GM19193 (cell line): ENCODE results near the gene ARIH2.

Experiments
- POLR2A ChIP-seq: IDR thresholded peaks from 4 replicates; pipeline ENCODE4 v1.6.1; 2011; ENCODE audit not compliant: insufficient read depth, insufficient read length; ENCODE audit errors: extremely low read depth

ARIH2 gene

DNA sequence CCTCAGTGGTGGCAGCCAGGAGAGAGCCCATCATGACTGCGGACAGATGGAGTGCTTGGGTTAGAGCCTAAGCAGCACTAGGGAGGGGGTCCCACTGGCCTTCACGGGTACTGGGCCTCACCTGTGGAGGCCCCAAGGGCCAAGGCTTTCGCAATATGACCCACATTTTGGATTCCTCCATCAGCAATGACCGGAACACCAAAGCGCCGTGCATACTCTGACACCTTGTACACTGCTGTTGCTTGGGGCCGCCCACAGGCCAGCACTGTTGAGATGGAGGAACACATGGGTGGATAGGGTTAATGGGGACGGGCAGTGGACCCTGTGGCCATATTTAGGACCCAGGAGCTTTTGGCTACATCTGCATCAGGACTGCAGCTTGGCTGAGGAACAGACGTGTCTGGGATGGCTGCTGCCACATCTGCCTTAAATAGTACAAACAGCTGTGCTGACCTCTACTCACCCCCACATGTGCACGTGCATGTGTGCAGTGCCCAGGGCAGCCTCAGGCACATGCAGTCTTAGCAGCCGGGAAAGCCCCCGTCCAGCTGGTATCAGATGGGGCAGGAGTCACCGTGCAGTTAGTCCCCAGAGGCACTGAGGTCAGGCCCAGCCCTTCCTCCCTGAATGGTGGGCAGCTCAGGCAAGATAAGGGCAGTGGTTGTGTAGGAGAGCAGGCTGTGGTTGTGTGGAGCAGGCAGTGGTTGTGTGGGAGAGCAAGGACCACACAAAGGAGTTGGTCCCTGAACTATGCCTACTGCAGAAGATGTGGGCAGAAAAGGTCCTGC is 106.6 kb downstream of the ARIH2 start:
- TF ChIP-seq POLR2A: no peak

DNA sequence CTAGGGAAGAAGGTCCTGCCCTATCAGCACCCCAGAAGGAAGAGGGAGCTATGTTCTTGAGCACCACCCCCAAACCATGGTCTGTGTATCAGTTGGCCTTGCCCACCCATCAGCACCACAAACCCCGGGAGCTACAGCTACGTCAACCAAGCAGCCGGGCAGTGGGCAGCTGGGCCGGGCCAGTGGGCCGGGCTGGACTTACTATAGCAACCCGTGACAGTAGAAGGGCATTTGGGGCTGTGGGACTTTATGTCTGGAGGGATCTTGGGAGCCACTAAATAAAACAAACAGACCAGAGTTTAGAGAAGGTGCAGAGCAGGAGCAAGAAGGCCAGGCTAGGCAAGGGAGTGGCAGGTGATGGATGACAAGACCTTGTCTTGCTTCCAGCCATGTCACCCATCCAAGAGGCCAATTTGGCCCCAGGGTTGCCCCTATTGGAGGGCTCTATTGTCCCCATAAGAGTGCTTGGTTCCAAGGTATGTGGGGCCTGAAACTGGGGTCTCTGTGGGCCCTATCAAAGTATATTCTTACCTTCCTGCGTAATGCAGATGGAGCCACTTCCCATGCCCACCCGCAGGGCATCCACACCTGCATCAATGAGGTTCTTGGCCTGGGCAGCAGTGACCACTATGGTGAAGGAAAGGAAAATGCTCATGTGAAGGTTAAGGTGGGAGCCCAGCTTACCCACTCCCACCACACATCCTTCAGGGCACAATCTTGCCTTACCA is 107.3 kb downstream of the ARIH2 start:
- peak; percentile 18 for TF ChIP-seq POLR2A

DNA sequence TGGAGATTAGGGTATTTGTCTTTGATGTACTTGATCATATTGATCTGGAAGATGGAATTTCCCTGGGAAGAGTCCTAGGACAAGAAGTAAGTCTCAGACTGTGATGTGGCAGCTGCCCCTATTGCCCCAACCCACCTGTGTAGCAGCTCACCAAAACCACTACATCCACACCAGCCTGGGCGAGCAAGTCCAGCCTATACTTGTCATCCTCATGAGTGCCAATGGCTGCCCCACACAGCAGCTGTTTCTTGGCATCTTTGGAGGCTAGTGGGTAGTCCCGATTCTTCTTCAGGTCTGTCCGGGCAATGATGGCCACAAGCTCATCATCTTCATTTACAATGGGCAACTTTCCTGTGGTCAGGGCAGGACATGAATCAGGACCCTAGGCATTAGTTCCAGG is 107.9 kb downstream of the ARIH2 start:
- TF ChIP-seq POLR2A: peak; percentile 26

DNA sequence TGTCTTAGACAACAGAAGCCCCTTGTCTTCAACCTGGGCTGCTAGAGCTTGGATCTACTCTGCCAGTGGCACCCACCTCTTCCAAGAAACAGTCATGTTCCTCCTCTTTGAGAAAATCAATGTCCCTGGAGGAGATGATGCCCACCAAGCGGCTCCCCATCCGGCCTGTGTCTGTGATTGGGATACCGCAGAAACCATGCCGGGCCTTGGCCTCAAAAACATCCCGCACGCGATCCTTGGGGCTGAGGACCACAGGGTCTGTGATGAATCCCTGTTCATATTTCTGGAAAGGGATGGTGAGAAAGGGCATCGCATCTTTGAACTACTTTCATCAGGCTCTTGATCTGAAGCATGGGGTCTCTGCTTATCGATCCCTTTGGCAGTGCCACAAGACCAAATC is 109.0 kb downstream of the ARIH2 start:
- peak; percentile 19 for TF ChIP-seq POLR2A

DNA sequence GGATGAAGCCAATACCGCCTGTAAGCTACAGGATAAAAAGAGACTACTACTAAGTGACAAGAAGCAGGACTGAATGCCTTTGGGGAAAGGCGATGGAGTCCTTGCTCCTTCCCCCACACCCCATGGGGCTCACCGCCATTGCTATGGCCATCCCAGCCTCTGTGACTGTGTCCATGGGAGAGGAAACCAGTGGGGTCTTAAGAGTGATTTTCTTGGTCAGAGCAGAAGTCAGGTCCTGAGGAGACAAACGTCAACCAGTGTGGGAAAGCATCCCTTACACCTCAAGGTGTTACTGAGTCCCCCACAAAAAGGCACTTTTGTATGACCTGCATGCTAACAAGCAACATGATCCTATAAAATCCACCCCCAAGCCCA is 109.6 kb downstream of the ARIH2 start:
- no peak for TF ChIP-seq POLR2A

DNA sequence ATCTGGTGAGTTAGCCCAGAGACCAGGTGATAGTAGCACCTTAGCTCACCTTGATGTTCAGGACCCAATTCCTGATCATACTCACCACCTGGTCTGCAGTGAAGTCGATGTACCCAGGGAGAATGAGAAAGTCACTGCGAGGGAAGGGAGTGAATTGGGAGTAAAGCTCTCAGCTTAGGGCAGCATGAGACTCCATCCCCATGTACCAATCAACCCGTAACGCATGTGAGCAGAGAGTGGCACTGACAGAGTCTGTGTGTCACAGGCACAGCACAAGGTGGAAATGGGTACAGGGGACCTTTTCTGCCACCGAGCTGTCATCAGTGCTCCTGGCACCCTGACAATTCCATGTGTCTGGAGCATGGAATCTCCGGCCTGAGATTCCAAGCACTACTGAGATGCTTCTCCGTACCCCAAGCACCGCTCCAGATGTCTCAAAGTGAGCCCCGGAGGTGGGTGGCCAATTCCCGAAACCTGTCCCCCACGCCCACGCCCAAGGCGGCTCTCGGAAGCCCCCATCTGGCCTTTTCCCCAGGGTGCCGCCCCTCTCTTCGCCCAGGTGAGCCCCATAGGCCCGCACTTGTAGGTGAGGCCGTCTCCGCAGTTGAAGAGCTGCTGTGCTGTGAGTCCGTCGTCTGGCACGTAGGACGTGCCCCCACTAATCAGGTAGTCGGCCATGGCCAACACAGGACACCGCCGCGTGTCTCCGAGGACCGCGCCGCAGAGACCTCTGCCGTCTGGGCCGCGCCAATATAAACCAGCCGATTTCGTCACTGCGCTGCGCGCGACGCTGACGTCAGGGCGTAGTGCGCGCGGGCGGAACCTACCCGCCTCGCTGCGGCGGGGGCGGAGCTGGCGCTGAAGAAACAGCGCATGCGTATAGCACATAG is 110.3 kb downstream of the ARIH2 start, which contains the start of gene IMPDH2:
Gene IMPDH2 (minus strand): TSS at position 726 of the 890 bp plus-strand sequence. CDS start 48 bp downstream, at position 678.
- peak; percentile 99 for TF ChIP-seq POLR2A

DNA sequence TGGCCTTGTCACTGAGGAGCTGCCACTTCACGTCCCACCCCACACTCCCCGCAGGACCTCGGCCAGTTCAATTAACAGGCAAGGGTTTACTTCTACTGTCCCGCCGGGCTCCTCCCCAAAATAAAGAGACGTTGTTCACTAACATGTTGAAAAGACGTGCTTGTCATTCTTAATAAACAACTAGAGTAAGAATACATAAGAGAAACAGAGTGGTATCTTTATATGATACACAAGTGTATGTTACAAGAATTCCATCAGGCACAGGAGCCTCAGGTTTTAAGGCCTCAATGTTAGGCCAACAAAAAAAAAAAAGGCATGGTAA is 110.9 kb downstream of the ARIH2 start:
- TF ChIP-seq POLR2A: no peak

DNA sequence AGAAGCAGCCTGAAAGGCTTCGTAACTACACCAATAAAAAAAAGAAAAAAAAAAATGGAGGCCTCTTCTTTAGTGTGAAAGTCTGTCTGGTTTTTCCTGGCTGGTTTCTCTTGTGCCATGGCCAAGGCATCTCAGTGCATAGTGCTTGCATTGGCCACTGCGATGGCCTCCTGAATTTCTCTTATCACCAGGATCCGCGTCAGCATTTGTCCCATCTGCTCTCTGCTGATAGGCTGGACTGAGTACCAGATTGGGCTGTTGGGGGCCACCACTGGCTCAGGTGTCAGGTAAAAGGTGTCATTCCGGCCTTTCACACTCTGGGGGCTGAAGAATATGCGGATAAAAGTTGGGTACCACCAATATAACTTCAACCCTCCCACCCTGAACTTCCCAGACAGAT is 111.7 kb downstream of the ARIH2 start:
- TF ChIP-seq POLR2A: no peak

DNA sequence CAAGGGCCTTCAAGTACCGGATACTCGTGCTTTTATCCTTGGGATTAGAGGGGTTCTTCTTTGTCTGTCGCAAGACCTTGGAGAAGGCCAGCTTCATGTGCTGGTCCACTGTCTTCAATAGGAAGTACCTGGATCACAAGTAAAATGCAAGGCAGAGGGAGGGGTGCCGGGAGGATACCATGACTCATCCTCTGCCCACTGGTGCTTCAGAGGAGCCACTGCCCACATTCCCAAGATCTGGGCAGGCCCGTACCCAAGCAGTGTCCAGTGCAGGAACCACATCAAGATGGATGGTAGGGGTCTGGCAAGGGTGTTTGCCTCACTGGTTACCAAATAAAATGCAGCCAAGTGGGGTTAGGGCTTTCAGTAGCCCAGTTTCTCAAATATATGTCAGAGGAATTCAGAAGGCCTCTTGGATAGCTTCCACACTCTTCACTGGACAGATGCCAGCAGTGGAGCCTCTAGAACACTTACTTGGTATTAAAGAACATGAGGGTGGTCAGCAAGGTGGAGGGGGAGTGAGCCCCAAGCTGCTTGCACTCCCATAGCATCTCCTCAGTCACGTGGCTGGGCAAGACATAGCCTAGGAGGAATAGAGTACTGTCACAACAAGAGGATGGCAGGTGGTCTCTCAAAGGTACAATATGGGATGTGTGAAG is 114.1 kb downstream of the ARIH2 start:
- no peak for TF ChIP-seq POLR2A

DNA sequence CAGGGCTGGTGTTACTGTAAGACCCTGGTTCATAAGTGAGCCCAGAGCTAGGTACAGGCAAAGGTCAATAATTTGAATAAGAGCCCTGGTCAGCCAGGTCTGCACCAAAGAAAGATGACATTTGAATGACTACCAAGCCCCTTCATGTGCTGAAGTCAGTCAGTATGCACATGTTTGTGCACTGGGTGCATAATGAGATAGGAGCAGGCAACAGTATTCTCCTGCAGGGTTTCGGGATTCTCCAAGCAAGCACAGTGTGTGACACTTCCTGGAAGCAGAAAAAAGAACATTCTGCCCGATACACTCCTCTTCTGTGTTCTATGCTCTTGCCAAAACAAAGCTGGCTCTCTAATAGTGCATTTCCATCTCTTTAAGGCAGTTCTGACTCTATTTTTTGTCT is 116.0 kb downstream of the ARIH2 start:
- no peak for TF ChIP-seq POLR2A

DNA sequence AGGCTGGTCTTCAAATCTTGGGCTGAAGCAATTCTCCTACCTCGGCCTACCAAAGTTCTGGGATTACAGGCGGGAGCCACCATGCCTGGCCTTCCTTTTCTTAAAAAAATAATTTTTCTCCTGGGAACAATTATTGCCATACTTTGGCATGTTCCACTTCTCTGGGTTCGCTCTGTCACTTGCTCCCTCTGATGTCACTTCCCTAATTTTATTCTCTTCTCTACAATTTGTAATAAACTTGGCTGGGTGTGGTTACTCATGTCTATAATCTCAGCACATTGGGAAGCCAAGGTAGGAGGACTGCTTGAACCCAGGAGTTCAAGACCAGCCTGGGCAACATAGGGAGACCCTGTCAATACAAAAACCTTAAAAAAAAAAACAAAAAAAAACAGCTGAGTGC is 116.6 kb downstream of the ARIH2 start:
- TF ChIP-seq POLR2A: no peak
